ENCODE results near the gene COA3.
A peak's percentile ranks its signal among the peaks of the same experiment; 100 is the strongest.

The COA3 gene

DNA sequence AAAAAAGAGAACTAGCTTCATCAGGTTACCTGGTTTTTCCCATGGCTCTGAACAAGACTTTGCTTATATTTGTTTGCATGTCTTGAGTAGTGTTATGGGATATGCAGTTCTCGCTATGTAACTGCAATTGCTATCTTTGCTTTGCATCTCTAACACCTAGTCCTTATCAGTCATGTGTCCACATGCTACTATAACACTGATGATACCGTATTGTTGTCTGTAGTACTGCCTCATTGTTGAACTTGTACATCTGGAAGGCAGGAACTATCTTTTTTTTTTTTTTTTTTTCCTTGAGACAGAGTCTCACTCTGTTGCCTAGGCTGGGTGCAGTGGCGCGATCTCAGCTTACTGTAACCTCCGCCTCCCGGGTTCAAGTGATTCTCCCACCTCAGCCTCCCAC, 37.2 kb upstream of the COA3 start:
- Histone ChIP-seq H3K4me2 (ENCODE audit: low read depth, low read length, poor library complexity, severe bottlenecking) (peak overlapping the region; percentile 28), H2AFZ (ENCODE audit: low read length) (no peak overlapping the region), H3K9me3 (ENCODE audit: insufficient read depth, low read depth, low read length) (no peaks in the 10 kb centered on the region), H3K4me1 (ENCODE audit: insufficient read depth, low read length, poor library complexity, severe bottlenecking) (peaks cover 16% of the 10 kb centered on the region), H3K9me2 (replicated peaks; ENCODE audit: low read depth, low read length) (no peaks in the 10 kb centered on the region), H3K79me2 (ENCODE audit: insufficient read depth, low read length) (peaks cover 51% of the 10 kb centered on the region), H3K9ac (ENCODE audit: low read depth, low read length, poor library complexity, severe bottlenecking) (no peak overlapping the region), H3K4me3 (ENCODE audit: low read length, poor library complexity, severe bottlenecking) (no peak overlapping the region), H3F3A (ENCODE audit: low read depth) (no peaks in the 10 kb centered on the region), H3K27me3 (ENCODE audit: insufficient read depth, low read length, poor library complexity, severe bottlenecking) (no peaks in the 10 kb centered on the region), H4K20me1 (ENCODE audit: insufficient read depth, low read length, poor library complexity, severe bottlenecking) (peaks cover 12% of the 10 kb centered on the region), H3K36me3 (ENCODE audit: insufficient read depth, low read length) (peaks cover 31% of the 10 kb centered on the region; the same call in 1 of the 2 replicates)
- TF ChIP-seq EZH2phosphoT487 (IDR thresholded peaks at IDR 0.05; ENCODE audit: borderline replicate concordance): no peak
- TF ChIP-seq, protein P1, sequence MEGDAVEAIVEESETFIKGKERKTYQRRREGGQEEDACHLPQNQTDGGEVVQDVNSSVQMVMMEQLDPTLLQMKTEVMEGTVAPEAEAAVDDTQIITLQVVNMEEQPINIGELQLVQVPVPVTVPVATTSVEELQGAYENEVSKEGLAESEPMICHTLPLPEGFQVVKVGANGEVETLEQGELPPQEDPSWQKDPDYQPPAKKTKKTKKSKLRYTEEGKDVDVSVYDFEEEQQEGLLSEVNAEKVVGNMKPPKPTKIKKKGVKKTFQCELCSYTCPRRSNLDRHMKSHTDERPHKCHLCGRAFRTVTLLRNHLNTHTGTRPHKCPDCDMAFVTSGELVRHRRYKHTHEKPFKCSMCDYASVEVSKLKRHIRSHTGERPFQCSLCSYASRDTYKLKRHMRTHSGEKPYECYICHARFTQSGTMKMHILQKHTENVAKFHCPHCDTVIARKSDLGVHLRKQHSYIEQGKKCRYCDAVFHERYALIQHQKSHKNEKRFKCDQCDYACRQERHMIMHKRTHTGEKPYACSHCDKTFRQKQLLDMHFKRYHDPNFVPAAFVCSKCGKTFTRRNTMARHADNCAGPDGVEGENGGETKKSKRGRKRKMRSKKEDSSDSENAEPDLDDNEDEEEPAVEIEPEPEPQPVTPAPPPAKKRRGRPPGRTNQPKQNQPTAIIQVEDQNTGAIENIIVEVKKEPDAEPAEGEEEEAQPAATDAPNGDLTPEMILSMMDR (conservative IDR thresholded peaks at IDR 0.05; ENCODE audit: low read length): no peak

DNA sequence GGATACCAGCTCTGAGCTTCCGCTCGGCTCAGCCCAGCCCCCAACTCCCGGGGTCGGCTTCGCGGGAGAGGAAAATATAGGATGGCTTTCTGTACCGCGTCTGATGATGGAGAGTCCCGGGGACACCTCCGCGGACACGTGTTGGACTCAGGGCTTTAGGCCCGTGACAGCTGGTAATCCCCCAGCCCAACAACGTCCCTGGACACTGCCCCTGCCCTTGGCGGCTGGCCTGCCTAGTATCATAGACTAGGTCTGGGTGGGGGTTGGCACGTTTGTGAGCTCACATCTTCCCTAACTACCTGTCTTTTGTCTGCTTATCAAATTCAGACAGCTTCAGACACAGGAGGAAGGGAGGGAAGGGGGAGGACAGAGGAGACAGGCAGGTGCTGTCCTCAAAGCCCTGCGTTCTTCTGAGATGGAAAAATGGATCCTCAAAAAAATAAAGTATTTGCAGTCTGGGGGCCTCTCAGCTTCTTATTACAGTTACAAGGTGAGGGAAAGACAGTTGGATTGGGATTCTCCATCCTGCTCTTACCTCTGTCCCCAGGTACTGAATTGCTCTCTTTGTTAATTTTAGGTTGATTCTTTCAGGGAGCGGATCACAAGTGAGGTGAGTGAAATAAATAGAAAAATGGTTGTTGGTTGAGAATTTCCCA, 35.4 kb upstream of the COA3 start:
- Histone ChIP-seq H2AFZ (ENCODE audit: low read length) (no peak overlapping the region), H4K20me1 (ENCODE audit: insufficient read depth, low read length, poor library complexity, severe bottlenecking) (peaks cover 12% of the 10 kb centered on the region)

DNA sequence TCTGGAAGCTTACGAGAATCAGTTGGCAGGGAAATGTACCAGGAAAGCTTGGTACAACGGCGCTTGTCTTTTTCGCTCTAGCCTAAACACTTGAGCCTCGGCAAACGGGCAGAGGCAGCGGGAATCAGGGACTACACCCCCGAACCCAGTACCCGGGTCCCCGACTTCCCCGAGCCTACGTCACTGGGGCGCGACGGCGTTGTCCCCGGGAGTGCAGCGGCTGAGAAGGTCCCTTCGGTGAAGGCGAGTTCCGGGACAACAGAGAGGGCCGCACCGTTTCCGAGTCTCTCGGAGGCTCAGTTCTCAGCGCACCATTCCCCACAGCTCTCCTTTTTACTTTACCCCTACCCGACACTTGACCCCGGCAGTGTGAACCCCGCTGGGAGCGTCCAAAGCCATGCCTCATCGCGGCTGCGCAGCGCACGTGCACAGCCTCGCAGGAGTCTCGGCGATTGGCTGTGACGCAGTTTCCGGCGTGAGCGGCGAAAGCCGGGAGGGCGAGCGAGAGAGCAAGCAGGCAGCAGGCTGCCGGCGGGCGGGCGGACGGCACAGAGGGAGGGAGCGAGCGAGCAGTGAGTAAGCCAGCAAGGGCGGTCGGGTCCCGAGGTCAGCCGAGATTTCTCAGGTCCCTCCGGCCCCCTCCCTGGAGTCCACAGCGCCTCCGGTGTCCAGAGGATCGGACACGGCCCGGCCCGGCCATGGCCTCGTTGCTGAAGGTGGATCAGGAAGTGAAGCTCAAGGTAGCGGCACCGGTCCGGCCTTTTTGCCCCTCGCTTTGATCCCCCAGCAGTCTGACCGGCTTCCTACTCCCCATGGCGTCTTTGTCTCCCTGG, 34.6 kb upstream of the COA3 start, which contains the start of gene PSME3:
PSME3 (plus strand) TSS at position 464 of the 833 bp plus-strand sequence; CDS start at position 699, 235 bp downstream.
- peak within 1 kb of the TSS; percentile 90 for H3K4me2 ChIP-seq (ENCODE audit: low read depth, low read length, poor library complexity, severe bottlenecking)
- H3F3A ChIP-seq (ENCODE audit: low read depth): no peaks in the 10 kb centered on the region
- H3K9me2 ChIP-seq (replicated peaks; ENCODE audit: low read depth, low read length): no peaks in the 10 kb centered on the region
- peak within 1 kb of the TSS; percentile 83 for H3K9ac ChIP-seq (ENCODE audit: low read depth, low read length, poor library complexity, severe bottlenecking)
- H3K27me3 ChIP-seq (ENCODE audit: insufficient read depth, low read length, poor library complexity, severe bottlenecking): no peaks in the 10 kb centered on the region
- peaks cover 12% of the 10 kb centered on the region for H4K20me1 ChIP-seq (ENCODE audit: insufficient read depth, low read length, poor library complexity, severe bottlenecking)
- no peaks in the 10 kb centered on the region for H3K9me3 ChIP-seq (ENCODE audit: insufficient read depth, low read depth, low read length)
- H3K4me3 ChIP-seq (ENCODE audit: low read length, poor library complexity, severe bottlenecking): peak within 1 kb of the TSS; percentile 92
- H3K79me2 ChIP-seq (ENCODE audit: insufficient read depth, low read length): peaks cover 51% of the 10 kb centered on the region
- H2AFZ ChIP-seq (ENCODE audit: low read length): peak within 1 kb of the TSS; percentile 95
- peaks cover 12% of the 10 kb centered on the region; the same call in 1 of the 2 replicates for H3K36me3 ChIP-seq (ENCODE audit: insufficient read depth, low read length)
- peaks cover 16% of the 10 kb centered on the region for H3K4me1 ChIP-seq (ENCODE audit: insufficient read depth, low read length, poor library complexity, severe bottlenecking)
- TF ChIP-seq, protein P1 (conservative IDR thresholded peaks at IDR 0.05; ENCODE audit: low read length): no peak
- no peak for TF ChIP-seq EZH2phosphoT487 (IDR thresholded peaks at IDR 0.05; ENCODE audit: borderline replicate concordance)

More for the DNA sequence above, 35.4 kb upstream of the COA3 start:
- no peaks in the 10 kb centered on the region for H3F3A ChIP-seq (ENCODE audit: low read depth)
- H3K4me2 ChIP-seq (ENCODE audit: low read depth, low read length, poor library complexity, severe bottlenecking): peak overlapping the region; percentile 90
- H3K79me2 ChIP-seq (ENCODE audit: insufficient read depth, low read length): peaks cover 51% of the 10 kb centered on the region
- peak overlapping the region; percentile 83 for H3K9ac ChIP-seq (ENCODE audit: low read depth, low read length, poor library complexity, severe bottlenecking)
- H3K9me3 ChIP-seq (ENCODE audit: insufficient read depth, low read depth, low read length): no peaks in the 10 kb centered on the region
- peaks cover 16% of the 10 kb centered on the region for H3K4me1 ChIP-seq (ENCODE audit: insufficient read depth, low read length, poor library complexity, severe bottlenecking)
- peak overlapping the region; percentile 92 for H3K4me3 ChIP-seq (ENCODE audit: low read length, poor library complexity, severe bottlenecking)
- H3K36me3 ChIP-seq (ENCODE audit: insufficient read depth, low read length): peaks cover 19% of the 10 kb centered on the region; the same call in 1 of the 2 replicates
- H3K9me2 ChIP-seq (replicated peaks; ENCODE audit: low read depth, low read length): no peaks in the 10 kb centered on the region
- TF ChIP-seq, protein P1 (conservative IDR thresholded peaks at IDR 0.05; ENCODE audit: low read length): no peak
- no peak for TF ChIP-seq EZH2phosphoT487 (IDR thresholded peaks at IDR 0.05; ENCODE audit: borderline replicate concordance)
- H3K27me3 ChIP-seq (ENCODE audit: insufficient read depth, low read length, poor library complexity, severe bottlenecking): no peaks in the 10 kb centered on the region

Data from Loucy (cell line).